ENCODE data around the gene PTPN22. TPM values are rescaled to one million over a fixed set of nuclear protein-coding genes. Genes with fewer than 3 reads are reported as not detected.

The PTPN22 gene
- total RNA-seq, 1 experiment from 2014 or later: 10.9 TPM

- no peak for DNase-seq (ENCODE audit: low read depth)
These were observed 105.9 kb downstream of the PTPN22 start for GRCh38 chr1:113765306-113766230.

Other genes starting within 250 kb of the PTPN22 start
- 28.2 and 34.5 TPM in 2 replicates for gene PHTF1, start 112.2 kb downstream of the PTPN22 start, total RNA-seq (2014; rRNA removed; shearing (Covaris generic))
- gene RSBN1, start 59.2 kb downstream of the PTPN22 start, total RNA-seq (2014; rRNA removed; shearing (Covaris generic)): 5.7 and 9.9 TPM in 2 replicates
- 0.05 and 1.3 TPM in 2 replicates for gene BCL2L15, start 15.9 kb upstream of the PTPN22 start, total RNA-seq (2014; rRNA removed; shearing (Covaris generic))
- gene AP4B1, start 33.1 kb upstream of the PTPN22 start, total RNA-seq (2014; rRNA removed; shearing (Covaris generic)): 18.0 and 20.8 TPM in 2 replicates
- 14.9 and 17.5 TPM in 2 replicates for gene DCLRE1B, start 33.6 kb upstream of the PTPN22 start, total RNA-seq (2014; rRNA removed; shearing (Covaris generic))
- 10.9 and 18.6 TPM in 2 replicates for gene HIPK1, start 57.6 kb upstream of the PTPN22 start, total RNA-seq (2014; rRNA removed; shearing (Covaris generic))
- gene OLFML3, start 107.8 kb upstream of the PTPN22 start, total RNA-seq (2014; rRNA removed; shearing (Covaris generic)): 4.0 and 5.1 TPM in 2 replicates

Measured in HT1080 (cell line).